Uterus (tissue), 2 donors: Measurements from ENCODE around the gene PSME3IP1.

Experiments
- POLR2A ChIP-seq, 2 donors: fragments of 450-650 bp; IDR thresholded peaks; one replicate each; pipeline ENCODE4 v1.6.1; 2016; ENCODE audit warnings: antibody characterized with exemption in 2 of 2, mild to moderate bottlenecking in 1 of 2, moderate library complexity in 1 of 2
- TF ChIP-seq, protein P1 (sequence below), 4 experiments: fragments of 200-600 bp in 2 of 4; fragments of 450-650 bp in 2 of 4; sonication (generic) in 2 of 4; IDR thresholded peaks; one replicate each; pipeline ENCODE4 v1.5.1; 2016 to 2019; ENCODE audit warnings: antibody characterized with exemption in 4 of 4, mild to moderate bottlenecking in 2 of 4, moderate library complexity in 1 of 4

DNA sequence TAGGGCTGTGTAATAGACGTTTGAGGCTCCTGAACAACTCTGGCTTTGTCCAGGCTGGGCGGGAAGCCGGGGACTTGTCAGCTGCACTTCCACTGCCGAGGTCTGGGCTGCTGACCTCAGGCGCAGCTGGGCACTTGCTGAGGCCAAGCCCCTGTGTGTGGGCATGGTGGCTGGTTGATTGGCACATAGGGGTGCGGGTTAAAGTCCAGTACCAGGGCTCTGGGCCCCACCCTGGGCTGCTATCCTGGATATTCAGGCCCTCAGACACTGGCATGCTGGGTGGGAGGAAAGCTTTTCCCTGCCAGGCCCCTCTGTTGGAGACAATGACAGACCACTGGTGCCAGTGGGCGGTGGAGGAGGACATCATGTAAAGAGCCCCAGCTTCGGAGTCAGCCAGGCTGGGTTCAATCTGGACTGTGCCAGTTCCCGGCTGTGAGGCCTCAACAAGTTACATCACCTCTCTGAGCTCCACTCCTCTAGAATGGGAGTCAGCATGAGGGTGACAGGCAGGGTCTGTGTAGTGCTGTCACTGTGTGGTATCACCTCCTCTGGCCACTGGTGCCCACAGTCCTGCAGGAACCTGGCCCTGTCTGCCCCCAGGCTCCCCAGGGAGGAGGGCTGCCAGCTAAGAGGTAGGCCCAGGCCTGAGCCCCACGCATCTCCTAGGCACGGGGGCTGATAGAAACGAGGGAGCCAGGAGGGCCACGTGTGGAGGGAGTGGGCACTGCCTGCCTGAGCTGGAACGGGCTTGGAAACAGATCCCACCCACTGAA is 42.5 kb downstream of the PSME3IP1 start:
- TF ChIP-seq, protein P1, sequence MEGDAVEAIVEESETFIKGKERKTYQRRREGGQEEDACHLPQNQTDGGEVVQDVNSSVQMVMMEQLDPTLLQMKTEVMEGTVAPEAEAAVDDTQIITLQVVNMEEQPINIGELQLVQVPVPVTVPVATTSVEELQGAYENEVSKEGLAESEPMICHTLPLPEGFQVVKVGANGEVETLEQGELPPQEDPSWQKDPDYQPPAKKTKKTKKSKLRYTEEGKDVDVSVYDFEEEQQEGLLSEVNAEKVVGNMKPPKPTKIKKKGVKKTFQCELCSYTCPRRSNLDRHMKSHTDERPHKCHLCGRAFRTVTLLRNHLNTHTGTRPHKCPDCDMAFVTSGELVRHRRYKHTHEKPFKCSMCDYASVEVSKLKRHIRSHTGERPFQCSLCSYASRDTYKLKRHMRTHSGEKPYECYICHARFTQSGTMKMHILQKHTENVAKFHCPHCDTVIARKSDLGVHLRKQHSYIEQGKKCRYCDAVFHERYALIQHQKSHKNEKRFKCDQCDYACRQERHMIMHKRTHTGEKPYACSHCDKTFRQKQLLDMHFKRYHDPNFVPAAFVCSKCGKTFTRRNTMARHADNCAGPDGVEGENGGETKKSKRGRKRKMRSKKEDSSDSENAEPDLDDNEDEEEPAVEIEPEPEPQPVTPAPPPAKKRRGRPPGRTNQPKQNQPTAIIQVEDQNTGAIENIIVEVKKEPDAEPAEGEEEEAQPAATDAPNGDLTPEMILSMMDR (IDR thresholded peaks at IDR 0.05): no peak
- no peak for TF ChIP-seq POLR2A (IDR thresholded peaks at IDR 0.05)
